Occipital lobe (tissue), 2 donors: ENCODE data around the gene GSDMA. TPM values are rescaled to one million over a fixed set of nuclear protein-coding genes. Genes with fewer than 3 reads are reported as not detected.
"Not testable (repeated sequence)": the region's sequence is repeated elsewhere in the genome, so short reads cannot be mapped to it uniquely, and the experiment has no call there.

Experiments
- DNase-seq: peaks from one replicate; lab custom pipeline; 2025; lab: John Stamatoyannopoulos, UW
- total RNA-seq: library from RNA; depleted of rRNA; stranded (reverse); fragments of >200 nt; gene quantifications from one replicate; pipeline ENCODE4 v1.2.3, GENCODE V29; 2014

The GSDMA gene
- total RNA-seq, 1 donor from 2014 or later, result not detected

GRCh38 chr17:39996162-39996561, 33.4 kb downstream of the GSDMA start:
- DNase-seq, result no peak

- no peak for DNase-seq
Measured at GRCh38 chr17:39996800-39997199, 34.0 kb downstream of the GSDMA start.

- DNase-seq, result no peak
Measured at GRCh38 chr17:39997543-39997942, 34.7 kb downstream of the GSDMA start.

GRCh38 chr17:39999067-39999466, 36.3 kb downstream of the GSDMA start:
- no peak for DNase-seq

- DNase-seq, result no peak
Measured at GRCh38 chr17:40000161-40000560, 37.4 kb downstream of the GSDMA start.

- not testable (repeated sequence) for DNase-seq
Measured at GRCh38 chr17:40001335-40001734, 38.5 kb downstream of the GSDMA start.

GRCh38 chr17:40004072-40004471, 41.3 kb downstream of the GSDMA start:
- DNase-seq, result no peak

- DNase-seq, result no peak
Measured at GRCh38 chr17:40004712-40005111, 41.9 kb downstream of the GSDMA start.

- no peak for DNase-seq
Measured at GRCh38 chr17:40005520-40005919, 42.7 kb downstream of the GSDMA start.

- DNase-seq, result not testable (repeated sequence)
Measured at GRCh38 chr17:40010946-40011500, 48.2 kb downstream of the GSDMA start.

- DNase-seq, result not testable (repeated sequence)
Measured at GRCh38 chr17:40012017-40012647, 49.3 kb downstream of the GSDMA start.

- no peak for DNase-seq
Measured at GRCh38 chr17:40014375-40014980, 51.7 kb downstream of the GSDMA start.

- no peak for DNase-seq
Measured at GRCh38 chr17:40015005-40015997, 52.5 kb downstream of the GSDMA start, which contains the start of gene CSF3. CSF3 (plus strand) TSS chr17:40015440; CDS start chr17:40015475, 35 bp downstream.

GRCh38 chr17:40015998-40016985, 53.5 kb downstream of the GSDMA start:
- no peak for DNase-seq

- no peak for DNase-seq
Measured at GRCh38 chr17:40017422-40018080, 54.7 kb downstream of the GSDMA start.

- DNase-seq, result no peak
Measured at GRCh38 chr17:40018211-40019121, 55.7 kb downstream of the GSDMA start.

- no peak for DNase-seq
Measured at GRCh38 chr17:40019140-40019991, 56.6 kb downstream of the GSDMA start.

GRCh38 chr17:40020146-40020545, 57.3 kb downstream of the GSDMA start:
- DNase-seq, result no peak
